GM12801 (cell line): ENCODE results near the gene SMIM7.

Experiments
- CTCF ChIP-seq: IDR thresholded peaks from one replicate; pipeline ENCODE4 v1.5.1; 2011; ENCODE audit warnings: control low read depth; ENCODE audit not compliant: insufficient read length; ENCODE audit errors: extremely low read depth

Gene SMIM7

GRCh38 chr19:16619457-16619856 lies 40.5 kb downstream of the SMIM7 start:
- TF ChIP-seq CTCF, result no peak

GRCh38 chr19:16618248-16618647 lies 41.7 kb downstream of the SMIM7 start:
- no peak for TF ChIP-seq CTCF

DNA sequence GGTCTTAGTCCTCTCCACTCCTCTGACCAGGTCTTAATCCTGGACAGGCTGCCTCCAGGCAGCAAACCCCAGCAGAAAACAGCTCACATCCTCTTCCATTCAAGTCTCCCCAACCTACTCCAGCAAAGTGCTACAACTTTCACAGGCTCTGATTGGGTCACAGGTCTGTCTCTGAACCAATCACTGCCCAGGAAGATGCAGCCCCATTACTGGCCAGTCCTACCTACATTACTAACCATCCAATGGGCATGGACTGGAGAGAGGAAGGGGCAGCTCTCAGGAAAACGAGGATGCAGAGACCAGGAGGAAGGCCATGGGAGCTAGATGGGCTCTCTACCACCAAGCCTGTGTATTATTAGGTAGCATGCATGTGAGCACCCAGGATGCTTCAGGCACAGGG lies 44.1 kb downstream of the SMIM7 start:
- no peak for TF ChIP-seq CTCF

- no peak for TF ChIP-seq CTCF
Measured at GRCh38 chr19:16614941-16615340, 45.0 kb downstream of the SMIM7 start.

GRCh38 chr19:16613841-16614240 lies 46.1 kb downstream of the SMIM7 start:
- no peak for TF ChIP-seq CTCF

GRCh38 chr19:16612636-16613035 lies 47.3 kb downstream of the SMIM7 start:
- TF ChIP-seq CTCF, result no peak

DNA sequence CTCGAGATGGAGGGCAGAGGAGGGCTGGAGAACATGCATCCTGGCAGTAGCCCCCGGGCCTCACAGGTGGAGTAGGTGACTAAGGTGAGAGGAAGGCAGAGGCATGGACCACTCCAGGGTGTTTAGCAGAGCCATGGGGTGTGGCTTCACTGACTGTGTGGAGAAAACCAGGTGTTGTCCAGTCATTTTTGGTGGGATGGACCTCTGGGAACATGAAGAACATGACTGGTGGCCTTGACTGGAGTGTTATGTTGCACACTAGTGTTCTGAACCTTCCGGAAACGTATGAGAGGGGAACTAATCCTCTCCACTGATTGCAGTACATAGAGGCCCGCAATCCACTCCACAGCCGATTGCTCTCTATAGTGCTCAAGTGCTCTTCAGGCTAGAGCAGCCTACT lies 48.8 kb downstream of the SMIM7 start:
- no peak for TF ChIP-seq CTCF
